H9 (cell line): Measurements from ENCODE around the gene CERS5. TPM values are rescaled to one million over a fixed set of nuclear protein-coding genes. Genes with fewer than 3 reads are reported as not detected.

Experiments used
- DNase-seq: peaks from one replicate; pipeline ENCODE4 v3.0.0-alpha.2; 2017
- H2AFZ ChIP-seq: one replicate; pipeline ENCODE4 v1.6.1; 2013; ENCODE audit warnings: mild to moderate bottlenecking, low read length, control low read depth, moderate library complexity
- H2AK5ac ChIP-seq: 2 replicates; pipeline ENCODE4 v1.6.1; 2013; ENCODE audit warnings: low read length, control low read depth, mixed read lengths; ENCODE audit not compliant: insufficient read length
- H2BK120ac ChIP-seq: one replicate; pipeline ENCODE4 v1.6.1; 2013; ENCODE audit warnings: low read depth, mild to moderate bottlenecking, low read length, control low read depth, inconsistent platforms; ENCODE audit not compliant: poor library complexity, severe bottlenecking
- H2BK12ac ChIP-seq: 2 replicates; pipeline ENCODE4 v1.6.1; 2013; ENCODE audit warnings: low read length, control low read depth, mixed read lengths, low read depth; ENCODE audit not compliant: insufficient read length
- H2BK15ac ChIP-seq: 2 replicates; pipeline ENCODE4 v1.6.1; 2013; ENCODE audit warnings: low read depth, low read length, control low read depth
- H2BK20ac ChIP-seq: one replicate; pipeline ENCODE4 v1.6.1; 2013; ENCODE audit warnings: low read depth, mild to moderate bottlenecking, low read length, control low read depth, inconsistent platforms; ENCODE audit not compliant: poor library complexity, severe bottlenecking
- H2BK5ac ChIP-seq: 2 replicates; pipeline ENCODE4 v1.6.1; 2013; ENCODE audit warnings: low read length, control low read depth, mixed read lengths; ENCODE audit not compliant: insufficient read length
- H3K14ac ChIP-seq: 2 replicates; pipeline ENCODE4 v1.6.1; 2013; ENCODE audit warnings: low read length, control low read depth; ENCODE audit not compliant: insufficient read depth
- H3K18ac ChIP-seq: 2 replicates; pipeline ENCODE4 v1.6.1; 2013; ENCODE audit warnings: low read depth, mild to moderate bottlenecking, mixed read lengths, low read length, control low read depth; ENCODE audit not compliant: insufficient read length
- H3K23ac ChIP-seq: 2 replicates; pipeline ENCODE4 v1.6.1; 2013; ENCODE audit warnings: low read length, control low read depth, mixed read lengths, low read depth; ENCODE audit not compliant: insufficient read length
- H3K23me2 ChIP-seq: 2 replicates; pipeline ENCODE4 v1.6.1; 2013; ENCODE audit warnings: low read depth, mild to moderate bottlenecking, mixed read lengths, low read length, control low read depth; ENCODE audit not compliant: insufficient read length, poor library complexity, severe bottlenecking
- H3K27ac ChIP-seq: 2 replicates; pipeline ENCODE4 v1.5.1; 2013; ENCODE audit warnings: low read length, control low read depth, mixed read lengths, low read depth; ENCODE audit not compliant: insufficient read length
- H3K27me3 ChIP-seq: 2 replicates; pipeline ENCODE4 v1.6.1; 2013; ENCODE audit warnings: low read length, control low read depth, inconsistent platforms; ENCODE audit not compliant: insufficient read depth
- H3K4ac ChIP-seq: 2 replicates; pipeline ENCODE4 v1.6.1; 2013; ENCODE audit warnings: low read depth, mild to moderate bottlenecking, control low read depth, inconsistent platforms, low read length, moderate library complexity
- H3K4me1 ChIP-seq: 2 replicates; pipeline ENCODE4 v1.6.1; 2013; ENCODE audit warnings: low read length, control low read depth, inconsistent platforms; ENCODE audit not compliant: insufficient read depth
- H3K4me2 ChIP-seq: 2 replicates; pipeline ENCODE4 v1.6.1; 2013; ENCODE audit warnings: low read length, control low read depth, mixed read lengths; ENCODE audit not compliant: insufficient read length, insufficient read depth
- H3K56ac ChIP-seq: 2 replicates; pipeline ENCODE4 v1.6.1; 2013; ENCODE audit warnings: low read depth, mild to moderate bottlenecking, mixed read lengths, low read length, control low read depth; ENCODE audit not compliant: insufficient read length
- H3K79me1 ChIP-seq: 2 replicates; pipeline ENCODE4 v1.6.1; 2013; ENCODE audit warnings: low read depth, mild to moderate bottlenecking, moderate library complexity, low read length, control low read depth, inconsistent platforms; ENCODE audit not compliant: insufficient read depth, poor library complexity, severe bottlenecking
- H3K79me2 ChIP-seq: 2 replicates; pipeline ENCODE4 v1.6.1; 2013; ENCODE audit warnings: low read length, control low read depth, inconsistent platforms; ENCODE audit not compliant: insufficient read depth
- H3K9ac ChIP-seq: 2 replicates; pipeline ENCODE4 v1.6.1; 2013; ENCODE audit warnings: low read length, control low read depth, mixed read lengths; ENCODE audit not compliant: insufficient read length; ENCODE audit errors: extremely low read depth
- H3K9me3 ChIP-seq: one replicate; pipeline ENCODE4 v1.6.1; 2013; ENCODE audit warnings: low read depth, low read length, inconsistent platforms; ENCODE audit not compliant: control insufficient read depth
- H3T11ph ChIP-seq: one replicate; pipeline ENCODE4 v1.6.1; 2013; ENCODE audit warnings: mild to moderate bottlenecking, low read length, control low read depth, inconsistent platforms
- H4K20me1 ChIP-seq: one replicate; pipeline ENCODE4 v1.6.1; 2013; ENCODE audit not compliant: control insufficient read depth, insufficient read length, insufficient read depth
- H4K5ac ChIP-seq: 2 replicates; pipeline ENCODE4 v1.6.1; 2013; ENCODE audit warnings: low read depth, mild to moderate bottlenecking, mixed read lengths, low read length, control low read depth; ENCODE audit not compliant: insufficient read length
- H4K8ac ChIP-seq: replicated peaks from 2 replicates; pipeline ENCODE4 v1.6.1; 2013; ENCODE audit warnings: low read length, control low read depth, mixed read lengths, low read depth; ENCODE audit not compliant: insufficient read length
- H4K91ac ChIP-seq: 2 replicates; pipeline ENCODE4 v1.6.1; 2013; ENCODE audit warnings: low read depth, mild to moderate bottlenecking, moderate library complexity, mixed read lengths, low read length, control low read depth; ENCODE audit not compliant: insufficient read length
- H3K27ac Mint-ChIP-seq, 3 experiments: 2 replicates in 2 of 3; 3 replicates in 1 of 3; pipeline ENCODE4 v1.8.0; 2020 to 2021; ENCODE audit warnings: mixed read lengths in 3 of 3, mild to moderate bottlenecking in 1 of 3, moderate library complexity in 1 of 3
- H3K27me3 Mint-ChIP-seq: 2 replicates; pipeline ENCODE4 v1.8.0; 2021; ENCODE audit warnings: low read depth, mild to moderate bottlenecking, moderate library complexity, mixed read lengths
- H3K36me3 Mint-ChIP-seq, 3 experiments: 2 replicates in 2 of 3; 3 replicates in 1 of 3; pipeline ENCODE4 v1.8.0; 2020 to 2021; ENCODE audit warnings: low read depth in 3 of 3, mixed read lengths in 3 of 3; ENCODE audit not compliant: insufficient read depth in 1 of 3
- H3K4me1 Mint-ChIP-seq, 2 experiments: 2 replicates each; pipeline ENCODE4 v1.8.0; 2020; ENCODE audit warnings: mixed read lengths in 2 of 2
- H3K4me3 Mint-ChIP-seq, 2 experiments: 2 replicates in 1 of 2; 3 replicates in 1 of 2; pipeline ENCODE4 v1.8.0; 2020 to 2021; ENCODE audit warnings: mild to moderate bottlenecking in 2 of 2, mixed read lengths in 2 of 2, moderate library complexity in 1 of 2
- H3K9me3 Mint-ChIP-seq, 2 experiments: 2 replicates in 1 of 2; 3 replicates in 1 of 2; pipeline ENCODE4 v1.8.0; 2020; ENCODE audit warnings: mild to moderate bottlenecking in 2 of 2, mixed read lengths in 2 of 2, moderate library complexity in 1 of 2
- CTCF ChIP-seq: fragments of 200-600 bp; sonication (generic); conservative IDR thresholded peaks from 3 replicates; pipeline ENCODE4 v1.8.0; 2021; ENCODE audit warnings: antibody characterized with exemption, mild to moderate bottlenecking
- WGBS: extraction: QIAGEN DNeasy Blood & Tissue Kit; methylation state at CpG from one replicate; pipeline ENCODE4 v1.1.7; 2013; ENCODE audit warnings: missing lambda C conversion rate, low lambda C conversion rate, mixed read lengths; ENCODE audit not compliant: insufficient read length; ENCODE audit errors: extremely low coverage; 5-methylcytosine and 5-hydroxymethylcytosine counted together
- total RNA-seq: library from RNA; stranded (reverse); gene quantifications from 2 replicates; pipeline ENCODE4 v1.2.1, GENCODE V29; 2021

CERS5 gene
- total RNA-seq, 1 experiment from 2014 or later: 68.8 TPM

DNA sequence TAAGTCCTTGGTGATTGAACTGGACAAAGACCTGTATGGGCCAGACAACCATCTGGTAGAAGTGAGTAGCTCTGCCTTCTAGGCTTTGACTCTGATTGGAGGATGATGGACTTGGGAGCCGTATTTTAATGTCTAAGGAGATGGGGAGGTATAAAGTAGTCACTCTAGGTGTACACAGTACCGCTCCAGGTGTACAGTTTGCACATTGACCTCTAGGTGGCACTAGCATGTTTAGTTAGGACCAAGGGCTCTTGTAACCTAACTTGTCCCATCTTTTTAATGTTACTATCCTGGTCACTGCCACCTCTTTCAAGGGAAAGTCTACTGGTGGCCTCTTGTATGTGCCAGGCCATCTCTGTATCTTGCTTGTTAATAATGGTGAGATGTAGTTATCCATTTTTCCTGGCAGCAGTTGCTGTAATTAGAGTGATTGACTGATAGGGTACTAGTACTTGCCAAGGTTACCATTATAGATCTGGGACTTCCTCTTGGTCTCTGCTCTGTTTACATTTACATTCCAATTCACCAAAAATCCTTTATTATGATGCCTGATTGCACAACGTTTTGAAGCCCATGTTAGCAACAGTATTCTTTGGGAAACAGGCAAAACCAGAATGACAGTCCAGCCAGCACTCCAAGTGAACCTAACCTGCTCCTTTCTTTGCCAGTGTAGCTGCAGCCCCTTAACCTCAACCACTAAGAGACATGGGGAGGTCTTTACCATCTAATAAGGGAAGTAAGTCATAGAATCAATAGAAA is 78.4 kb downstream of the CERS5 start:
- Histone ChIP-seq H3K9me3 (no peaks in the 10 kb centered on the region), H3T11ph (no peak overlapping the region), H3K4me1 (no peaks in the 10 kb centered on the region), H4K5ac (no peak overlapping the region), H3K14ac (no peak overlapping the region), H3K23ac (no peak overlapping the region), H3K4ac (no peak overlapping the region), H3K9ac (no peak overlapping the region), H2BK12ac (no peak overlapping the region), H3K27me3 (no peaks in the 10 kb centered on the region), H4K8ac (no peak overlapping the region), H2BK20ac (no peak overlapping the region), H4K20me1 (no peaks in the 10 kb centered on the region), H2BK120ac (no peak overlapping the region), H2AK5ac (no peak overlapping the region), H4K91ac (no peak overlapping the region), H3K79me2 (no peaks in the 10 kb centered on the region), H3K27ac (no peak overlapping the region), H3K56ac (no peak overlapping the region), H2BK5ac (no peak overlapping the region), H3K18ac (no peak overlapping the region), H2BK15ac (no peak overlapping the region), H2AFZ (no peak overlapping the region), H3K23me2 (no peaks in the 10 kb centered on the region), H3K4me2 (no peak overlapping the region), H3K79me1 (no peaks in the 10 kb centered on the region)
- no peak for DNase-seq
- H3K4me3 Mint-ChIP-seq: no peak overlapping the region
- no peak overlapping the region for H3K27ac Mint-ChIP-seq
- no peaks in the 10 kb centered on the region for H3K9me3 Mint-ChIP-seq
- peaks cover 53 to 75% (median 70%) of the 10 kb centered on the region in 3 experiments; a peak in 6 of 7 replicates for H3K36me3 Mint-ChIP-seq
- TF ChIP-seq CTCF: peak; percentile 83
- peaks cover 9% of the 10 kb centered on the region in 2 experiments for H3K4me1 Mint-ChIP-seq
- WGBS: no CpG with 5 or more reads among the region's 3 CpGs
- H3K27me3 Mint-ChIP-seq: no peaks in the 10 kb centered on the region
